D721Med (cell line): ENCODE data around the gene WDR20.
A peak's percentile ranks its signal among the peaks of the same experiment; 100 is the strongest.

Experiments
- DNase-seq: peaks from one replicate; pipeline ENCODE4 v3.0.0; 2011; ENCODE audit warnings: low spot score; ENCODE audit not compliant: insufficient read length
- FAIRE-seq: peaks from 2 replicates; lab custom pipeline; 2011; peaks lifted over from hg19 to GRCh38; lab: Jason Lieb, UNC
- CTCF ChIP-seq: IDR thresholded peaks from 2 replicates; pipeline ENCODE4 v1.5.1; 2012; ENCODE audit warnings: mild to moderate bottlenecking, control low read depth; ENCODE audit not compliant: insufficient read depth; ENCODE audit errors: missing control alignments

Gene WDR20

DNA sequence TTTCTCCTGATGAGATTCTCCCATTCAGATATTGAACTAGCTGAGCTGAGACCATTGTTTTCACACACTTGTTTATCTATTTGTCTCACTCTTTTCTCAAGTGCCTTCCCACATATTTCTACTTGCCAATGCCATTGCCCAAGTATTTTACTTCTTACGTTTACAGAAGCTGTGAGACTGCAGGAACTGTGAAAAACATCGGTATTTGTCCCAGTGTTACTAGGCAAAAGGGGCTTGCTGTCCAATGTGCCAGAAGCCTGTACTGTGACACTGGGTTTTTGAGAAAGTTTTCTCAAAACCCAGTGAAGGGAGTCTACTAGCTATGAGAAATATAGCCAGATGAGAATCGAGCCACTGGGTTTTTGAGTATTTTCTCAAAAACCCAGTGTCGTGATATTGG is 37.5 kb downstream of the WDR20 start:
- no peak for TF ChIP-seq CTCF
- DNase-seq = no peak
- no peak for FAIRE-seq

- DNase-seq (no peak), FAIRE-seq (no peak)
- TF ChIP-seq CTCF = no peak
Observed at GRCh38 chr14:102178806-102179205, 39.1 kb downstream of the WDR20 start.

GRCh38 chr14:102180248-102180998 is 40.7 kb downstream of the WDR20 start:
- DNase-seq (no peak), FAIRE-seq (no peak)
- no peak for TF ChIP-seq CTCF

DNA sequence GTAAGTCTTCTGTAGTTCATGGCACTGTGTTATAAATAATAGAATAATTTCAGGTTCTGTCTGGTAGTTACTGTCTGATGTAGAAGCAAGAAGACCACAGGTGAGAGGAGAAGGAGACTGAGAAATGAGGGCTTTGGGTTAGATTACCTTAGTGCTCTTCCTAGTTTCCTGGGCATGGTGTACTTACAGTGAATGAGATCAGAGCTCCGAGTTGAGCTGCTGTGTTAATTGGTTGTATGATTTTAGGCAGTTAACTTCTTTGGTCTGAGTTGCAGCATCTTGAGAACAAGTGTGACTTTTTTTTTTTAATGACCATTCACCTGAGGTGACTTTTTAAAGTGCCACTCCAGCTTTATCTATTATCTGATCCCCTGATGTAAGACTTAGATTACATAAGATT is 41.5 kb downstream of the WDR20 start:
- DNase-seq (no peak), FAIRE-seq (no peak)
- no peak for TF ChIP-seq CTCF

- DNase-seq = no peak
Observed at GRCh38 chr14:102182190-102182589, 42.5 kb downstream of the WDR20 start.

GRCh38 chr14:102182936-102183619 is 43.4 kb downstream of the WDR20 start:
- TF ChIP-seq CTCF = no peak
- no peak for DNase-seq
- no peak for FAIRE-seq

More at GRCh38 chr14:102182190-102182589, 42.5 kb downstream of the WDR20 start:
- FAIRE-seq = peak; percentile 21
- TF ChIP-seq CTCF = no peak

GRCh38 chr14:102183886-102184285 is 44.2 kb downstream of the WDR20 start:
- DNase-seq (no peak), FAIRE-seq (no peak)
- TF ChIP-seq CTCF = no peak
